Neural cell (in vitro differentiated cells): Measurements from ENCODE around the gene PDE11A. TPM values are rescaled to one million over a fixed set of nuclear protein-coding genes. Genes with fewer than 3 reads are reported as not detected.

Experiments
- H2AFZ ChIP-seq: fragments of 200-600, 300-800 bp; sonication (generic), shearing (Covaris generic); 2 replicates; pipeline ENCODE4 v1.6.0; 2014; ENCODE audit warnings: low read depth, mild to moderate bottlenecking, antibody characterized with exemption, low read length, moderate library complexity
- H3F3A ChIP-seq: fragments of 200-600 bp; shearing (Covaris generic); 2 replicates; pipeline ENCODE4 v1.6.1; 2016; ENCODE audit warnings: mild to moderate bottlenecking, moderate library complexity, mixed read lengths, antibody characterized with exemption, low read length; ENCODE audit not compliant: insufficient read depth, poor library complexity, severe bottlenecking
- H3K27ac ChIP-seq: fragments of 200-600, 300-800 bp; sonication (generic), shearing (Covaris generic); 2 replicates; pipeline ENCODE4 v1.5.1; 2014; ENCODE audit warnings: mild to moderate bottlenecking, low read length, moderate library complexity
- H3K27me3 ChIP-seq: fragments of 300-800, 200-600 bp; sonication (generic), shearing (Covaris generic); 2 replicates; pipeline ENCODE4 v1.6.0; 2014; ENCODE audit warnings: mild to moderate bottlenecking, low read depth, low read length, moderate library complexity; ENCODE audit not compliant: insufficient read depth
- H3K36me3 ChIP-seq: fragments of 300-800, 200-600 bp; sonication (generic), shearing (Covaris generic); 2 replicates; pipeline ENCODE4 v1.5.1; 2014; ENCODE audit warnings: mild to moderate bottlenecking, antibody characterized with exemption, low read length, moderate library complexity; ENCODE audit not compliant: insufficient read depth
- H3K4me2 ChIP-seq: fragments of 300-800, 200-600 bp; sonication (generic), shearing (Covaris generic); 2 replicates; pipeline ENCODE4 v1.6.0; 2014; ENCODE audit warnings: mild to moderate bottlenecking, low read length
- H3K4me3 ChIP-seq: fragments of 300-800, 200-600 bp; sonication (generic), shearing (Covaris generic); 2 replicates; pipeline ENCODE4 v1.5.1; 2014; ENCODE audit warnings: mild to moderate bottlenecking, low read length, moderate library complexity
- H3K79me2 ChIP-seq: fragments of 200-600 bp; shearing (Covaris generic); replicated peaks from 2 replicates; pipeline ENCODE4 v1.6.0; 2014; ENCODE audit warnings: mild to moderate bottlenecking, low read length, moderate library complexity; ENCODE audit not compliant: insufficient read depth
- H3K9ac ChIP-seq: fragments of 300-800, 200-600 bp; sonication (generic), shearing (Covaris generic); 2 replicates; pipeline ENCODE4 v1.6.1; 2016; ENCODE audit warnings: mild to moderate bottlenecking, low read length, mixed read lengths
- H3K9me2 ChIP-seq: fragments of 200-600 bp; shearing (Covaris generic); 2 replicates; pipeline ENCODE4 v1.6.1; 2016; ENCODE audit warnings: mild to moderate bottlenecking, low read length, mixed read lengths; ENCODE audit not compliant: insufficient read depth
- H3K9me3 ChIP-seq: fragments of 200-600, 300-800 bp; sonication (generic), shearing (Covaris generic); 2 replicates; pipeline ENCODE4 v1.6.1; 2016; ENCODE audit warnings: mild to moderate bottlenecking, mixed run types, low read length, moderate library complexity, mixed read lengths
- H4K20me1 ChIP-seq: fragments of 200-600 bp; shearing (Covaris generic); 2 replicates; pipeline ENCODE4 v1.6.1; 2016; ENCODE audit warnings: mild to moderate bottlenecking, mixed run types; ENCODE audit not compliant: insufficient read depth
- CTCF ChIP-seq: fragments of 450-650 bp; IDR thresholded peaks from 2 replicates; pipeline ENCODE4 v1.5.1; 2014; ENCODE audit warnings: antibody characterized with exemption, mild to moderate bottlenecking, moderate library complexity; ENCODE audit not compliant: poor library complexity, severe bottlenecking
- EP300 ChIP-seq: fragments of 450-650 bp; conservative IDR thresholded peaks from 2 replicates; pipeline ENCODE4 v1.6.1; 2014; ENCODE audit warnings: antibody characterized with exemption, mild to moderate bottlenecking, moderate library complexity; ENCODE audit not compliant: poor library complexity, severe bottlenecking
- EZH2 ChIP-seq: fragments of 200-600, 300-800 bp; shearing (Covaris generic), sonication (generic); IDR thresholded peaks from 2 replicates; pipeline ENCODE4 v1.6.1; 2014; ENCODE audit warnings: antibody characterized with exemption, low read length, borderline replicate concordance, mild to moderate bottlenecking; ENCODE audit not compliant: insufficient read depth, poor library complexity, severe bottlenecking
- MXI1 ChIP-seq: fragments of 450-650 bp; conservative IDR thresholded peaks from 2 replicates; pipeline ENCODE4 v1.6.1; 2014; ENCODE audit warnings: antibody characterized with exemption, mild to moderate bottlenecking; ENCODE audit not compliant: poor library complexity, severe bottlenecking
- POLR2AphosphoS5 ChIP-seq: IDR thresholded peaks from 2 replicates; pipeline ENCODE4 v1.6.1; 2012
- RAD21 ChIP-seq: fragments of 450-650 bp; conservative IDR thresholded peaks from 2 replicates; pipeline ENCODE4 v1.6.1; 2014; ENCODE audit warnings: antibody characterized with exemption, mild to moderate bottlenecking, moderate library complexity
- SMC3 ChIP-seq: fragments of 450-650 bp; conservative IDR thresholded peaks from 2 replicates; pipeline ENCODE4 v1.6.1; 2014; ENCODE audit warnings: antibody characterized with exemption, mild to moderate bottlenecking, moderate library complexity; ENCODE audit not compliant: poor library complexity
- TAF1 ChIP-seq: IDR thresholded peaks from 2 replicates; pipeline ENCODE4 v1.6.1; 2012; ENCODE audit warnings: low read depth
- polyA plus RNA-seq: library from polyadenylated mRNA; depleted of rRNA; stranded (reverse); fragments of >200 nt; gene quantifications from 2 replicates; pipeline ENCODE4 v1.2.3, GENCODE V29; 2014
- TF ChIP-seq, protein P1 (sequence below): IDR thresholded peaks from 2 replicates; pipeline ENCODE4 v1.6.1; 2012; ENCODE audit warnings: borderline replicate concordance

Gene PDE11A
- polyA plus RNA-seq, 1 donor from 2014 or later = 0.89 TPM

DNA sequence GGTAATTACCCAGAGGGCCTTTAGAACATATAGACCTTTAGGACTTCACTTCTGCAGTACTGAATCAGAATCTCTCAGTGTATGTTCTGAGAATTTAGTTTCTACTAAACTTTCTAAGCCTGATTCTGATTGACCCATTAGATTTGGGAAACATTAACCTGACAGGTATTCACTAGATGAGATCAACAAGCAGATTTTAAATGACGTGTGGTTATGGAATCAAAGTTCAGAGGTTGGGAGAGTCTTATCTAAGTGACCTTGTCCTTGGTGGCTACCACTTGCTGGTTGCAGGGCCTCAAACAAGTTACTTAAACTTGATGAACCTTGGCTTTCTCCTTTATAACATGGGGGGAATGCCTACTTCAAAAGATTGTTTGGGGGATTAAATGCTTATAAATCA, 198.7 kb downstream of the PDE11A start:
- no peaks in the 10 kb centered on the region for H3K9me3 ChIP-seq
- no peak overlapping the region for H2AFZ ChIP-seq
- H3K4me3 ChIP-seq = no peak overlapping the region
- no peaks in the 10 kb centered on the region for H4K20me1 ChIP-seq
- no peak overlapping the region for H3K9ac ChIP-seq
- no peaks in the 10 kb centered on the region for H3K36me3 ChIP-seq
- no peaks in the 10 kb centered on the region for H3K79me2 ChIP-seq
- H3K27ac ChIP-seq = no peak overlapping the region
- H3F3A ChIP-seq = no peaks in the 10 kb centered on the region
- no peak overlapping the region for H3K4me2 ChIP-seq
- TF ChIP-seq MXI1 = no peak
- no peak for TF ChIP-seq POLR2AphosphoS5
- no peak for TF ChIP-seq TAF1
- TF ChIP-seq CTCF = no peak
- no peak for TF ChIP-seq SMC3
- TF ChIP-seq EZH2 = no peak
- TF ChIP-seq, protein P1, sequence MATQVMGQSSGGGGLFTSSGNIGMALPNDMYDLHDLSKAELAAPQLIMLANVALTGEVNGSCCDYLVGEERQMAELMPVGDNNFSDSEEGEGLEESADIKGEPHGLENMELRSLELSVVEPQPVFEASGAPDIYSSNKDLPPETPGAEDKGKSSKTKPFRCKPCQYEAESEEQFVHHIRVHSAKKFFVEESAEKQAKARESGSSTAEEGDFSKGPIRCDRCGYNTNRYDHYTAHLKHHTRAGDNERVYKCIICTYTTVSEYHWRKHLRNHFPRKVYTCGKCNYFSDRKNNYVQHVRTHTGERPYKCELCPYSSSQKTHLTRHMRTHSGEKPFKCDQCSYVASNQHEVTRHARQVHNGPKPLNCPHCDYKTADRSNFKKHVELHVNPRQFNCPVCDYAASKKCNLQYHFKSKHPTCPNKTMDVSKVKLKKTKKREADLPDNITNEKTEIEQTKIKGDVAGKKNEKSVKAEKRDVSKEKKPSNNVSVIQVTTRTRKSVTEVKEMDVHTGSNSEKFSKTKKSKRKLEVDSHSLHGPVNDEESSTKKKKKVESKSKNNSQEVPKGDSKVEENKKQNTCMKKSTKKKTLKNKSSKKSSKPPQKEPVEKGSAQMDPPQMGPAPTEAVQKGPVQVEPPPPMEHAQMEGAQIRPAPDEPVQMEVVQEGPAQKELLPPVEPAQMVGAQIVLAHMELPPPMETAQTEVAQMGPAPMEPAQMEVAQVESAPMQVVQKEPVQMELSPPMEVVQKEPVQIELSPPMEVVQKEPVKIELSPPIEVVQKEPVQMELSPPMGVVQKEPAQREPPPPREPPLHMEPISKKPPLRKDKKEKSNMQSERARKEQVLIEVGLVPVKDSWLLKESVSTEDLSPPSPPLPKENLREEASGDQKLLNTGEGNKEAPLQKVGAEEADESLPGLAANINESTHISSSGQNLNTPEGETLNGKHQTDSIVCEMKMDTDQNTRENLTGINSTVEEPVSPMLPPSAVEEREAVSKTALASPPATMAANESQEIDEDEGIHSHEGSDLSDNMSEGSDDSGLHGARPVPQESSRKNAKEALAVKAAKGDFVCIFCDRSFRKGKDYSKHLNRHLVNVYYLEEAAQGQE = no peak
- TF ChIP-seq RAD21 = no peak
- no peak for TF ChIP-seq EP300
- H3K27me3 ChIP-seq = no peaks in the 10 kb centered on the region
- H3K9me2 ChIP-seq = no peaks in the 10 kb centered on the region

DNA sequence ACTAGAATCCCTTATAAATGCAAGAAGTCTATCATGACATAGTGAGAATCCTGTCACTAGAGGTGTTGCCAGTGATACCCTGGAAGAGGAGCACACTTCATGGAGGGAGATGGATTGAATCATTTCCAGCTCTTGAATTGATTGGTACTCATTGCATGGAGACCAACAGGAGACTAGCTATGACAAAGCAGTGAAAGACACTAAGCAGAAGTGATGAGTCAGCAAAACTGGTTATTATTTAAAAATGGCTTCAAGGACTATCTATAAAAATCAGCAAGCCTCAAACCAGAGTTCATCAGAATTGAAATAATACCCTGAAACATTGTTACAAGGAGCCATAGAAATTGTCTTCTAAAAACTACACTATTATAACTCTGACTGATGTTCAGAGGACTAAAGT, 200.3 kb downstream of the PDE11A start:
- Histone ChIP-seq H3K4me3 (no peak overlapping the region), H3K36me3 (no peaks in the 10 kb centered on the region), H3K79me2 (no peaks in the 10 kb centered on the region), H3K9me3 (no peaks in the 10 kb centered on the region), H3K9me2 (no peaks in the 10 kb centered on the region), H3K9ac (no peak overlapping the region), H4K20me1 (no peaks in the 10 kb centered on the region), H3K4me2 (no peak overlapping the region), H3K27me3 (no peaks in the 10 kb centered on the region), H2AFZ (no peak overlapping the region), H3K27ac (no peak overlapping the region), H3F3A (no peaks in the 10 kb centered on the region)
- no peak for TF ChIP-seq CTCF
